Activated CD4-positive, alpha-beta T cell treated with anti-CD3 and anti-CD28 coated beads, Interleukin-2, amount 10 ng/mL, durations not matched to agents 24 days and 14 days (primary cell): ENCODE results near the gene RGS7. TPM values are rescaled to one million over a fixed set of nuclear protein-coding genes. Genes with fewer than 3 reads are reported as not detected.

ENCODE experiments used
- DNase-seq: peaks from one replicate; pipeline ENCODE4 v3.0.0; 2022
- H3K27ac Mint-ChIP-seq: one replicate; pipeline ENCODE4 v1.8.0; 2022; ENCODE audit warnings: mild to moderate bottlenecking, mixed read lengths
- H3K27me3 Mint-ChIP-seq: one replicate; pipeline ENCODE4 v1.8.0; 2022; ENCODE audit warnings: mixed read lengths
- H3K36me3 Mint-ChIP-seq: one replicate; pipeline ENCODE4 v1.8.0; 2022; ENCODE audit warnings: low read depth, mild to moderate bottlenecking, mixed read lengths
- H3K4me1 Mint-ChIP-seq: one replicate; pipeline ENCODE4 v1.8.0; 2021; ENCODE audit warnings: mixed read lengths
- H3K4me3 Mint-ChIP-seq: one replicate; pipeline ENCODE4 v1.8.0; 2022; ENCODE audit warnings: mild to moderate bottlenecking, moderate library complexity, mixed read lengths
- H3K9me3 Mint-ChIP-seq: one replicate; pipeline ENCODE4 v1.8.0; 2021; ENCODE audit warnings: mixed read lengths
- intact Hi-C: fragments of 100-400 bp; cut with micrococcal nuclease; formaldehyde crosslinking; loops from one replicate; pipeline ENCODE4 v1.15.1; 2023
- total RNA-seq: library from RNA; stranded (reverse); gene quantifications from 2 replicates; pipeline ENCODE4 v1.2.3, GENCODE V29; 2022

The RGS7 gene
- total RNA-seq, 1 donor from 2014 or later, result not detected

GRCh38 chr1:240854367-240854766 is 502.6 kb downstream of the RGS7 start:
- Mint-ChIP-seq H3K4me3 (no peak overlapping the region), H3K4me1 (no peaks in the 10 kb centered on the region), H3K9me3 (no peaks in the 10 kb centered on the region), H3K27ac (no peak overlapping the region), H3K27me3 (no peaks in the 10 kb centered on the region), H3K36me3 (no peaks in the 10 kb centered on the region)
- intact Hi-C loops, result no loop called here
- no peak for DNase-seq

GRCh38 chr1:240847325-240847724 is 509.7 kb downstream of the RGS7 start:
- Mint-ChIP-seq H3K27ac (no peak overlapping the region), H3K27me3 (no peaks in the 10 kb centered on the region), H3K9me3 (no peaks in the 10 kb centered on the region), H3K36me3 (no peaks in the 10 kb centered on the region), H3K4me1 (no peaks in the 10 kb centered on the region), H3K4me3 (no peak overlapping the region)
- no peak for DNase-seq
- intact Hi-C loops, result no loop called here

- intact Hi-C loops, result no loop called here
- Mint-ChIP-seq H3K4me3 (no peak overlapping the region), H3K27me3 (no peaks in the 10 kb centered on the region), H3K4me1 (no peaks in the 10 kb centered on the region), H3K27ac (no peak overlapping the region), H3K36me3 (no peaks in the 10 kb centered on the region), H3K9me3 (peaks cover 3% of the 10 kb centered on the region)
- no peak for DNase-seq
Measured at GRCh38 chr1:240844486-240844885, 512.5 kb downstream of the RGS7 start.

GRCh38 chr1:240843798-240844197 is 513.2 kb downstream of the RGS7 start:
- H3K36me3 Mint-ChIP-seq, result no peaks in the 10 kb centered on the region
- no peak overlapping the region for H3K27ac Mint-ChIP-seq
- no peak for DNase-seq
- peaks cover 3% of the 10 kb centered on the region for H3K9me3 Mint-ChIP-seq
- H3K4me3 Mint-ChIP-seq, result no peak overlapping the region
- intact Hi-C loops, result no loop called here
- H3K27me3 Mint-ChIP-seq, result no peaks in the 10 kb centered on the region
- no peaks in the 10 kb centered on the region for H3K4me1 Mint-ChIP-seq

GRCh38 chr1:240836271-240836670 is 520.7 kb downstream of the RGS7 start:
- Mint-ChIP-seq H3K27me3 (no peaks in the 10 kb centered on the region), H3K36me3 (no peaks in the 10 kb centered on the region), H3K27ac (no peak overlapping the region), H3K9me3 (peaks cover 7% of the 10 kb centered on the region), H3K4me3 (no peak overlapping the region), H3K4me1 (no peaks in the 10 kb centered on the region)
- intact Hi-C loops, result no loop called here
- no peak for DNase-seq

GRCh38 chr1:240835291-240835690 is 521.7 kb downstream of the RGS7 start:
- intact Hi-C loops, result no loop called here
- no peaks in the 10 kb centered on the region for H3K4me1 Mint-ChIP-seq
- peaks cover 4% of the 10 kb centered on the region for H3K9me3 Mint-ChIP-seq
- H3K36me3 Mint-ChIP-seq, result no peaks in the 10 kb centered on the region
- no peak overlapping the region for H3K4me3 Mint-ChIP-seq
- no peak for DNase-seq
- H3K27me3 Mint-ChIP-seq, result no peaks in the 10 kb centered on the region
- no peak overlapping the region for H3K27ac Mint-ChIP-seq

- Mint-ChIP-seq H3K4me3 (no peak overlapping the region), H3K27ac (no peak overlapping the region), H3K36me3 (no peaks in the 10 kb centered on the region), H3K27me3 (no peaks in the 10 kb centered on the region), H3K9me3 (peaks cover 4% of the 10 kb centered on the region), H3K4me1 (no peaks in the 10 kb centered on the region)
- intact Hi-C loops, result no loop called here
- DNase-seq, result no peak
Measured at GRCh38 chr1:240833075-240833474, 523.9 kb downstream of the RGS7 start.

- no peak overlapping the region for H3K27ac Mint-ChIP-seq
- intact Hi-C loops, result no loop called here
- no peak for DNase-seq
- no peaks in the 10 kb centered on the region for H3K27me3 Mint-ChIP-seq
- peaks cover 4% of the 10 kb centered on the region for H3K9me3 Mint-ChIP-seq
- no peaks in the 10 kb centered on the region for H3K4me1 Mint-ChIP-seq
- H3K4me3 Mint-ChIP-seq, result no peak overlapping the region
- no peaks in the 10 kb centered on the region for H3K36me3 Mint-ChIP-seq
Measured at GRCh38 chr1:240831922-240832321, 525.1 kb downstream of the RGS7 start.

GRCh38 chr1:240831191-240831631 is 525.8 kb downstream of the RGS7 start:
- Mint-ChIP-seq H3K9me3 (peaks cover 4% of the 10 kb centered on the region), H3K27ac (no peak overlapping the region), H3K4me3 (no peak overlapping the region), H3K27me3 (no peaks in the 10 kb centered on the region), H3K36me3 (no peaks in the 10 kb centered on the region), H3K4me1 (no peaks in the 10 kb centered on the region)
- DNase-seq, result no peak
- intact Hi-C loops, result no loop called here

- H3K9me3 Mint-ChIP-seq, result peaks cover 4% of the 10 kb centered on the region
- intact Hi-C loops, result no loop called here
- no peak for DNase-seq
- H3K27me3 Mint-ChIP-seq, result no peaks in the 10 kb centered on the region
- no peak overlapping the region for H3K27ac Mint-ChIP-seq
- H3K4me1 Mint-ChIP-seq, result no peaks in the 10 kb centered on the region
- no peak overlapping the region for H3K4me3 Mint-ChIP-seq
- no peaks in the 10 kb centered on the region for H3K36me3 Mint-ChIP-seq
Measured at GRCh38 chr1:240829487-240829886, 527.5 kb downstream of the RGS7 start.

GRCh38 chr1:240827786-240828185 is 529.2 kb downstream of the RGS7 start:
- Mint-ChIP-seq H3K4me1 (no peaks in the 10 kb centered on the region), H3K36me3 (no peaks in the 10 kb centered on the region), H3K4me3 (no peak overlapping the region), H3K27ac (no peak overlapping the region), H3K27me3 (no peaks in the 10 kb centered on the region), H3K9me3 (no peaks in the 10 kb centered on the region)
- intact Hi-C loops, result no loop called here
- DNase-seq, result no peak

GRCh38 chr1:240824238-240824637 is 532.8 kb downstream of the RGS7 start:
- H3K27me3 Mint-ChIP-seq, result no peaks in the 10 kb centered on the region
- DNase-seq, result no peak
- H3K36me3 Mint-ChIP-seq, result no peaks in the 10 kb centered on the region
- no peaks in the 10 kb centered on the region for H3K9me3 Mint-ChIP-seq
- intact Hi-C loops, result no loop called here
- no peaks in the 10 kb centered on the region for H3K4me1 Mint-ChIP-seq
- H3K4me3 Mint-ChIP-seq, result no peak overlapping the region
- H3K27ac Mint-ChIP-seq, result no peak overlapping the region

GRCh38 chr1:240823357-240823756 is 533.6 kb downstream of the RGS7 start:
- H3K4me1 Mint-ChIP-seq, result no peaks in the 10 kb centered on the region
- DNase-seq, result no peak
- H3K4me3 Mint-ChIP-seq, result no peak overlapping the region
- intact Hi-C loops, result no loop called here
- H3K36me3 Mint-ChIP-seq, result no peaks in the 10 kb centered on the region
- no peak overlapping the region for H3K27ac Mint-ChIP-seq
- no peaks in the 10 kb centered on the region for H3K9me3 Mint-ChIP-seq
- H3K27me3 Mint-ChIP-seq, result no peaks in the 10 kb centered on the region

GRCh38 chr1:240821925-240822324 is 535.1 kb downstream of the RGS7 start:
- no peak overlapping the region for H3K27ac Mint-ChIP-seq
- H3K9me3 Mint-ChIP-seq, result no peaks in the 10 kb centered on the region
- no peaks in the 10 kb centered on the region for H3K4me1 Mint-ChIP-seq
- intact Hi-C loops, result no loop called here
- no peaks in the 10 kb centered on the region for H3K36me3 Mint-ChIP-seq
- no peak for DNase-seq
- no peaks in the 10 kb centered on the region for H3K27me3 Mint-ChIP-seq
- no peak overlapping the region for H3K4me3 Mint-ChIP-seq

GRCh38 chr1:240820816-240821215 is 536.2 kb downstream of the RGS7 start:
- no peaks in the 10 kb centered on the region for H3K36me3 Mint-ChIP-seq
- H3K4me1 Mint-ChIP-seq, result no peaks in the 10 kb centered on the region
- DNase-seq, result no peak
- H3K4me3 Mint-ChIP-seq, result no peak overlapping the region
- intact Hi-C loops, result no loop called here
- H3K27ac Mint-ChIP-seq, result no peak overlapping the region
- no peaks in the 10 kb centered on the region for H3K27me3 Mint-ChIP-seq
- no peaks in the 10 kb centered on the region for H3K9me3 Mint-ChIP-seq
